NCI-H446 treated with DMSO at 0.1 percent for 48 hours (cell line): Measurements from ENCODE around the gene FANCM.

Experiments
- DNase-seq: peaks from one replicate; lab custom pipeline; 2025; lab: John Stamatoyannopoulos, UW

The FANCM gene

DNA sequence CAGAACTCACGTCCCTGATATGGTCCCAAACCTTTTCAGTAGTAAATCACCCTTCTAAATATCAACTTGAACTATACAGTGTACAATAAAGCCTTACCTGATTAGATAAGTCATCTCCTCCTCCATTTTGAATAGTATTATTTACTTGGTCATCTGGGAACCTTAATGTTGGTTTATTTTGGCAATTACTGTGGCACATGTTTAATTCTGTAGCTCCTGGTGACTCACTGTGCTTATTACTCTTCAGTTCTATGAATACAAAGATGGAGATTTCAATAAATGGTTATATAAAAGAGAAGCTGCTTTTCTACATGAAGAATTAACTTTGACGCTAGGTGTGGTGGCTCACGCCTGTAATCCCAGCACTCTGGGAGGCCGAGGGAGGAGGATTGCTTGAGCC is 91.8 kb downstream of the FANCM start:
- no peak for DNase-seq

DNA sequence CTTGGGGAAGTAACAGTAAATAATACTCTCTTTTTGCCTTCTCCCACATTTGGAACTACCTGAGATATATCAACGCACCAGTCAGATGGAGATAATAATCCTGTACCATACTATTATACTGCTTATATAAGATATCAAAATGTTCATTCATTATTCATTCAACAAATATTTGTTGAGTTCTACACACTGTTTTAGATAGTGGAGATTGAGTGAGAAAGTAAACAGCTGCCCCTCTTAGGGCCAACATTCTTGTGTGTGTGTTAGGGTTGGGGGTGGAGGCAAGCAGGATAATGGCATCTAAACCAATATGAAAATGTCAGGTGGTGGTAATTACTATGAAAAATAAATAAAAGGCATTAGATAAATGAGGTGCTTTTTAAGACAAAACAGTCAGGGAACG is 103.3 kb downstream of the FANCM start:
- no peak for DNase-seq

DNA sequence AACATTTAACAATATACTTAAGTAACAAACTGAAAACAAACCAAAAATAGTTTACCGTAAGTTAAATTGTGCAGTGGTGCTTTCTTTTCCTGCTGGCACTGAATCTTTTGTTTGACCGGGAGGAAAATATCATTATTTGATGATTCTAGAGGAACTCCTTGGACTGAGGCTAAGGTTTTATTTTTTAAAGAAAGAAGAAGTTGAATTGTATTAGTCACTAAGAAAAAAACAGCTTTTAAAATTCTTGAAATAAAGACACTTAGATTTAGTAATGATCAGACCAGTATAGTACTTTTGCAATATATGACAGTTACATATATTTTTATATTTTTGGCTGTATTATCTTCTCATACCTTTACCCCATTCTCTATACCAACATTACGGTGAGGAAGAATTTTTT is 107.0 kb downstream of the FANCM start:
- DNase-seq: no peak

GRCh38 chr14:45246151-45246550 is 110.4 kb downstream of the FANCM start:
- no peak for DNase-seq

DNA sequence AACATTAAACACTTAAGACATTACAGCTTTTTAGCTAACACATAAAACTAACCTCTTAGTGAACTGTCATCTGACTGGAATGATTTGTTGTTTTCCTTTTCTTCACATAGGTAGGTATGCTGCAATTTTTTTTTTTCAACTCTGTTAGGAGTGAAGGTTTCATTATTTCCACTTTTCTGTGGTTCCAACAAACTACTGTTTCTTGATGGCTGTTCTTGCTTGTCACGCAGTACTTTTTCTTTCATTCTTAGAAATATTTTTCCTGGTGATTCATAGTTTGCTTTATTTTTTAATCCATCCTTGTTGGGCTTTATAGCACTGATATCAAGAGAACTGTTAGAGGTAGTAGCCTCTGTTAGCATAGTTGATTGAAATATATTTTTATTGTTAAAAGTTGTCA is 111.0 kb downstream of the FANCM start:
- DNase-seq: no peak

DNA sequence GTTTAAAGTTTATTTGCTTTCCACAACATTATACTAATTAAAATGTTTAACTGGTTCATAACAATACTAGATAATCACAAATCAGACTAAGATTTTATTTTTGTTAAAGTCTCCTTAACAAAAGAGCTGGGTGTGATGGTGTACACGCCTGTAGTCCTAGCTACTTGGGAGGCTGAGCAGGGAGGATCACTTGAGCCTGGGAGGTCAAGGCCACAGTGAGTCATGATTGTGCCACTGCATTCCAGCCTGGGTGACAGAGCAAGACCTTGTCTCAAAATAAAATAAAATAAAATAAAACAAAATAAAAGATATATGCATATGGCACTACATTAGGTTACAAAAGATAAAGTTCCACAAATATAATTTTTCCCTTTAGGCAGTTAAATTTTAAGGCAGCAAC is 111.7 kb downstream of the FANCM start:
- no peak for DNase-seq

DNA sequence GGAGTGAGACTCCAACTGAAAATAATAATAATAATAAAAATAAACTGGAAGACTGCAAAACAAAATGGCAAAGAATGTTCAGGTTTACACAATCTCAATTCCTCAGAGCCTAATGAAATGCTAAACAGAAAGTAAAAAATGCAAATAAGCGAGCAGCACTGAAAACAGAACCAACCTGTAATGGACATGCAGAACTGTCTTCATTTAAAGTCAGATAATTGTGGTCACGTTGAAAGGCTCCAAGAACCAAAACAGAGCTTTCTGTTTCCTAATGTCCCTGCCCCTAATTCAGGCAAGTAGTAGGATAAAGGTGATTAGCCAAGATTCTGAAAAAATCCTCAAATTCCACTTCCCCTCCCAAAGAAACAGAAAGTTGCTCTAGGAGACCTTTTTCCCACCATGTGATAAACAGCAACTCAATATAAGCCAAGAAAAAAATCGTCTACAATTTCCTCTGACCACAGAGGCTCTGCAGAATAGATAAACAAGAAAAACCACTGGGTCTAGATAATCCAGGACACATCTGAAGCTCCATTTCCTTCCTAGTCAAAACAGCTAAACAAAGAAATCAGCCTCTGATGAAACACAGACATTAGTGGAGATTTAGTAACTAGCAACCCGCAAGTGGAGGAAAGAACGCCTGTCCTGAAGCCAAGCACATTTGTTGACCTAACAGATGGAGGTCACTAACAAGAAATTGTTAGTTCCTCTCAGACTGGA is 114.3 kb downstream of the FANCM start:
- DNase-seq: no peak
